Measurements from ENCODE around the gene SERGEF. TPM values are rescaled to one million over a fixed set of nuclear protein-coding genes. Genes with fewer than 3 reads are reported as not detected.

The SERGEF gene
- total RNA-seq, 1 experiment from 2014 or later = 47.0 TPM

- no peaks in the 10 kb centered on the region for H3K9me3 ChIP-seq (ENCODE audit: low read length)
- H3K4me1 ChIP-seq (ENCODE audit: low read length) = no peaks in the 10 kb centered on the region
- no peaks in the 10 kb centered on the region for H3K9me2 ChIP-seq (replicated peaks; ENCODE audit: insufficient read depth, low read length)
- no peaks in the 10 kb centered on the region for H3K79me2 ChIP-seq (ENCODE audit: low read length)
- H3K4me3 ChIP-seq (ENCODE audit: low read length) = no peak overlapping the region
- H3K4me2 ChIP-seq (ENCODE audit: low read depth, low read length, poor library complexity, severe bottlenecking) = no peak overlapping the region
- no peak for DNase-seq
- H3K36me3 ChIP-seq (ENCODE audit: insufficient read depth, low read length) = no peaks in the 10 kb centered on the region
- H4K20me1 ChIP-seq (ENCODE audit: insufficient read depth, low read depth, low read length) = no peaks in the 10 kb centered on the region; the same call in 1 of the 2 replicates
- no peaks in the 10 kb centered on the region for H3K27me3 ChIP-seq (ENCODE audit: low read length)
- H2AFZ ChIP-seq (ENCODE audit: low read length) = no peak overlapping the region
- H3K9ac ChIP-seq (ENCODE audit: low read length) = no peak overlapping the region
- H3K27ac ChIP-seq (ENCODE audit: low read length) = no peak overlapping the region
Observed at GRCh38 chr11:17748761-17749721, 263.8 kb downstream of the SERGEF start.

GRCh38 chr11:17748044-17748443 is 264.8 kb downstream of the SERGEF start:
- H3K4me1 ChIP-seq (ENCODE audit: low read length) = no peaks in the 10 kb centered on the region
- no peaks in the 10 kb centered on the region for H3K36me3 ChIP-seq (ENCODE audit: insufficient read depth, low read length)
- no peak overlapping the region for H3K9ac ChIP-seq (ENCODE audit: low read length)
- H3K79me2 ChIP-seq (ENCODE audit: low read length) = no peaks in the 10 kb centered on the region
- no peak overlapping the region for H3K4me2 ChIP-seq (ENCODE audit: low read depth, low read length, poor library complexity, severe bottlenecking)
- no peak overlapping the region for H3K27ac ChIP-seq (ENCODE audit: low read length)
- H3K9me2 ChIP-seq (replicated peaks; ENCODE audit: insufficient read depth, low read length) = no peaks in the 10 kb centered on the region
- no peaks in the 10 kb centered on the region for H3K27me3 ChIP-seq (ENCODE audit: low read length)
- H3K4me3 ChIP-seq (ENCODE audit: low read length) = no peak overlapping the region
- no peaks in the 10 kb centered on the region; the same call in 1 of the 2 replicates for H4K20me1 ChIP-seq (ENCODE audit: insufficient read depth, low read depth, low read length)
- DNase-seq = no peak
- H2AFZ ChIP-seq (ENCODE audit: low read length) = no peak overlapping the region
- H3K9me3 ChIP-seq (ENCODE audit: low read length) = no peaks in the 10 kb centered on the region

DNA sequence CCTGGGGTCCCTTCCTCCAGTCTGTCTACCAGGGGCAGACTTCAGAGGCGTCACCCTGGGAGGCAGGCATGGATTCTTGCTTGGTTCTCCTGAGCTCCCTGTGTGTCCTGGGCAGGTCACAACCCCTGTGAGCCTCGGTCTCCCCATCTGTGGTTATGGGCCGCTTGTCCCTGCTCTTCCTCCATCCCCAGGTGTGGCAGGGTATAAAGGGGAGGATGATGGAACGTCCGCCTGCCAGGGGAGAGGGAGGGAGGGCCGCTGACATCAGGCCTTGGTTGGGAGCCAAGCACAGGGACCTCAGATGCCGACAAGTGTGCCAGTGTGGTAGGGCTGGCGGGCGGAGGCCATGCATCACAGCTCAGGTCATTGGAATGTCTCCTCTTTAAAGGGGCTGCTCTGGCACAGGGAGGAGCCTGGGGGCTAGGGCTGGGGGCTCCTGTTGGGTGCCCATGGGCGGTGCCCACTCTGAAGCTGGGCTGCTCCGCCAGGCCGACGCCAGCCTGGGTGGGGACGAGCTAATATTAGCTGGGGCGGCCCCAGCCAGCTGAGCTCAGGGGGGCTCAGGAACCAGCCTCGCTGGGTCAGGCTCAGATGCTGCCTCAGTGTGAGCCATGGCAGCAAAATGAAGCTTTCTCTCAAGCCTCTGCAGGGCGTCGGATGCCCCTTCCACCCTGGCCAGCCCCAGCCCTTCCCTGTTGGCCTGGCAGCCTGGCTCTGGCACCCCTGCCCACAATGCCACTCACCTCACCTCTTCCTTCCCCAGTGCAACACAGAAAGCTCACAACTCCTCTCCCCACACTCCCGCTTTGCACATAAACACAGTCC is 265.5 kb downstream of the SERGEF start:
- no peaks in the 10 kb centered on the region for H3K36me3 ChIP-seq (ENCODE audit: insufficient read depth, low read length)
- H3K9ac ChIP-seq (ENCODE audit: low read length) = no peak overlapping the region
- no peak overlapping the region for H3K27ac ChIP-seq (ENCODE audit: low read length)
- no peaks in the 10 kb centered on the region; the same call in 1 of the 2 replicates for H4K20me1 ChIP-seq (ENCODE audit: insufficient read depth, low read depth, low read length)
- no peak for DNase-seq
- no peaks in the 10 kb centered on the region for H3K27me3 ChIP-seq (ENCODE audit: low read length)
- no peaks in the 10 kb centered on the region for H3K9me2 ChIP-seq (replicated peaks; ENCODE audit: insufficient read depth, low read length)
- H3K9me3 ChIP-seq (ENCODE audit: low read length) = no peaks in the 10 kb centered on the region
- H3K79me2 ChIP-seq (ENCODE audit: low read length) = no peaks in the 10 kb centered on the region
- H3K4me2 ChIP-seq (ENCODE audit: low read depth, low read length, poor library complexity, severe bottlenecking) = no peak overlapping the region
- no peak overlapping the region for H3K4me3 ChIP-seq (ENCODE audit: low read length)
- H2AFZ ChIP-seq (ENCODE audit: low read length) = no peak overlapping the region
- no peaks in the 10 kb centered on the region for H3K4me1 ChIP-seq (ENCODE audit: low read length)

- H3K9ac ChIP-seq (ENCODE audit: low read length) = no peak overlapping the region
- H2AFZ ChIP-seq (ENCODE audit: low read length) = no peak overlapping the region
- H3K36me3 ChIP-seq (ENCODE audit: insufficient read depth, low read length) = no peaks in the 10 kb centered on the region
- no peak for DNase-seq
- H4K20me1 ChIP-seq (ENCODE audit: insufficient read depth, low read depth, low read length) = no peaks in the 10 kb centered on the region; the same call in 1 of the 2 replicates
- H3K27ac ChIP-seq (ENCODE audit: low read length) = no peak overlapping the region
- no peaks in the 10 kb centered on the region for H3K27me3 ChIP-seq (ENCODE audit: low read length)
- H3K4me3 ChIP-seq (ENCODE audit: low read length) = no peak overlapping the region
- no peak overlapping the region for H3K4me2 ChIP-seq (ENCODE audit: low read depth, low read length, poor library complexity, severe bottlenecking)
- H3K79me2 ChIP-seq (ENCODE audit: low read length) = no peaks in the 10 kb centered on the region
- H3K4me1 ChIP-seq (ENCODE audit: low read length) = no peaks in the 10 kb centered on the region
- no peaks in the 10 kb centered on the region for H3K9me3 ChIP-seq (ENCODE audit: low read length)
- H3K9me2 ChIP-seq (replicated peaks; ENCODE audit: insufficient read depth, low read length) = no peaks in the 10 kb centered on the region
Observed at GRCh38 chr11:17746096-17746495, 266.8 kb downstream of the SERGEF start.

DNA sequence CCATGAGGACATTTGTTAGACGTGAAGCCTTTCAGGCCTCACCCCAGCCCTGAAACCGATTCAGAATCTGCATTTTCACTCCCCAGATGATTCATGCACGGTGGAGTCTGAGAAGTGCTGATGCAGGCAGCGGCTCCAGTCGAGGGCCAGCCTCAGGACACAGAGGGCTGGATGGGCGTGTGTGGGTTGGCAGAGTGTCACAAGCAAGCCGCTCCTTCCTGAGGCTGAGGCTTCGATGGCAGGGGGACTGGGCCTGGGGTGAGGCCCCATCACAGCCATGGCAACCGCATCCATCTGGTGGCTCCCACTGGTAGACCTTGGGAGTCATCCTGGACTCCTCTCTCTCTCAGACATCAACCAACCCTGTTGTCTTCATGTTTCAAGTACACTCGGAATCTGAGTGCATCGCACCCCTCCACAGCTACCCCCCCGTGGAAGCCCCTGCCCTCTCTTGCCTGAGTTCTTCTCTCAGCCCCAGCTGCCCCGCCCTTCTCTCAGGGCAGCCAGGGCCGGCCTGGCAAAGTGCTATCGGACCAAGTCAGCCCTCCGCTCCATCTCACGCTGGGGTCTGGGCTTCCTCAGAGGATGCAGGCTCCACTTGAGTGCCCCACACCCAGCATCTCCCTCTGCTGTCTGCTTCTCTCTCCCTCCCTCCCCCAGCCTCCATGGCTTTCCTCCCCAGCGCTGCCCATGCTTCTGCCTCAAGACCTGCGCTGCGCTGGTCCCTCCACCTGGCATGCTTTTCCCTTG is 267.6 kb downstream of the SERGEF start:
- no peak for DNase-seq
- no peaks in the 10 kb centered on the region for H3K27me3 ChIP-seq (ENCODE audit: low read length)
- no peaks in the 10 kb centered on the region for H3K4me1 ChIP-seq (ENCODE audit: low read length)
- H4K20me1 ChIP-seq (ENCODE audit: insufficient read depth, low read depth, low read length) = no peaks in the 10 kb centered on the region; the same call in 1 of the 2 replicates
- H3K9me3 ChIP-seq (ENCODE audit: low read length) = no peaks in the 10 kb centered on the region
- no peaks in the 10 kb centered on the region for H3K9me2 ChIP-seq (replicated peaks; ENCODE audit: insufficient read depth, low read length)
- H2AFZ ChIP-seq (ENCODE audit: low read length) = no peak overlapping the region
- H3K4me3 ChIP-seq (ENCODE audit: low read length) = no peak overlapping the region
- H3K79me2 ChIP-seq (ENCODE audit: low read length) = no peaks in the 10 kb centered on the region
- H3K27ac ChIP-seq (ENCODE audit: low read length) = no peak overlapping the region
- H3K36me3 ChIP-seq (ENCODE audit: insufficient read depth, low read length) = no peaks in the 10 kb centered on the region
- no peak overlapping the region for H3K4me2 ChIP-seq (ENCODE audit: low read depth, low read length, poor library complexity, severe bottlenecking)
- no peak overlapping the region for H3K9ac ChIP-seq (ENCODE audit: low read length)

- no peaks in the 10 kb centered on the region for H3K9me3 ChIP-seq (ENCODE audit: low read length)
- H3K9ac ChIP-seq (ENCODE audit: low read length) = no peak overlapping the region
- H3K4me3 ChIP-seq (ENCODE audit: low read length) = no peak overlapping the region
- DNase-seq = no peak
- H3K36me3 ChIP-seq (ENCODE audit: insufficient read depth, low read length) = no peaks in the 10 kb centered on the region
- no peaks in the 10 kb centered on the region for H3K9me2 ChIP-seq (replicated peaks; ENCODE audit: insufficient read depth, low read length)
- H3K4me2 ChIP-seq (ENCODE audit: low read depth, low read length, poor library complexity, severe bottlenecking) = no peak overlapping the region
- H4K20me1 ChIP-seq (ENCODE audit: insufficient read depth, low read depth, low read length) = no peaks in the 10 kb centered on the region
- no peaks in the 10 kb centered on the region for H3K4me1 ChIP-seq (ENCODE audit: low read length)
- no peaks in the 10 kb centered on the region for H3K27me3 ChIP-seq (ENCODE audit: low read length)
- H3K79me2 ChIP-seq (ENCODE audit: low read length) = no peaks in the 10 kb centered on the region
- no peak overlapping the region for H3K27ac ChIP-seq (ENCODE audit: low read length)
- H2AFZ ChIP-seq (ENCODE audit: low read length) = no peak overlapping the region
Observed at GRCh38 chr11:17744151-17744940, 268.5 kb downstream of the SERGEF start.

DNA sequence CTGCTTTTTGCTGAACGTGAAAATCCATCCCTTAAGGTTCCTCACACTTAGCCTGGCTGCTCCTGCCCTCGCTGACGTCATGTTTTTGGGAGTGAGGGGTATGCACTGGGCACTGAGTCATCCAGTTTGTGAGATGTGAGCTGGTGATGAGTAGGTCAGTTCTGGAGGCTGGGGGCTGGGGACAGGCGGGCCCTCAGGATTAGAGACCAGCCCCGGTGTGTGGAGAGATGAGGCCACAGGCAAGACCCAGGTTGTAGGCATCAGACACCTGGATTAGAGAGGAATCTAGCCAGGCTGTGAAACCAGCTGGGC is 269.1 kb downstream of the SERGEF start:
- Histone ChIP-seq H3K4me1 (ENCODE audit: low read length) (no peaks in the 10 kb centered on the region), H3K36me3 (ENCODE audit: insufficient read depth, low read length) (no peaks in the 10 kb centered on the region), H2AFZ (ENCODE audit: low read length) (no peak overlapping the region), H4K20me1 (ENCODE audit: insufficient read depth, low read depth, low read length) (no peaks in the 10 kb centered on the region), H3K9me2 (replicated peaks; ENCODE audit: insufficient read depth, low read length) (no peaks in the 10 kb centered on the region), H3K4me3 (ENCODE audit: low read length) (no peak overlapping the region), H3K9me3 (ENCODE audit: low read length) (no peaks in the 10 kb centered on the region), H3K27ac (ENCODE audit: low read length) (no peak overlapping the region), H3K27me3 (ENCODE audit: low read length) (no peaks in the 10 kb centered on the region), H3K4me2 (ENCODE audit: low read depth, low read length, poor library complexity, severe bottlenecking) (no peak overlapping the region), H3K79me2 (ENCODE audit: low read length) (no peaks in the 10 kb centered on the region), H3K9ac (ENCODE audit: low read length) (no peak overlapping the region)
- DNase-seq = no peak

Measured in Karpas-422 (cell line).